AG10803 (cell line): Measurements from ENCODE around the gene FIGLA.

Experiments
- DNase-seq: peaks from one replicate; pipeline ENCODE4 v3.0.0; 2010; ENCODE audit warnings: low read depth
- H3K4me3 ChIP-seq: 2 replicates; pipeline ENCODE4 v1.5.1; 2011; ENCODE audit warnings: mild to moderate bottlenecking, low read length, control low read depth
- CTCF ChIP-seq: conservative IDR thresholded peaks from 2 replicates; pipeline ENCODE4 v1.5.1; 2011; ENCODE audit warnings: mild to moderate bottlenecking, low read length, control low read depth, inconsistent platforms

FIGLA gene

GRCh38 chr2:70753902-70754301 is 36.5 kb downstream of the FIGLA start:
- no peak for TF ChIP-seq CTCF
- no peak overlapping the region for H3K4me3 ChIP-seq
- no peak for DNase-seq

GRCh38 chr2:70753031-70753430 is 37.4 kb downstream of the FIGLA start:
- DNase-seq, result no peak
- no peak overlapping the region for H3K4me3 ChIP-seq
- no peak for TF ChIP-seq CTCF

GRCh38 chr2:70752396-70752795 is 38.0 kb downstream of the FIGLA start:
- H3K4me3 ChIP-seq, result no peak overlapping the region
- DNase-seq, result no peak
- no peak for TF ChIP-seq CTCF

- DNase-seq, result no peak
- no peak for TF ChIP-seq CTCF
- no peak overlapping the region for H3K4me3 ChIP-seq
Measured at GRCh38 chr2:70751881-70752280, 38.6 kb downstream of the FIGLA start.

GRCh38 chr2:70750320-70750719 is 40.1 kb downstream of the FIGLA start:
- no peak for DNase-seq
- TF ChIP-seq CTCF, result no peak

GRCh38 chr2:70748002-70748784 is 42.2 kb downstream of the FIGLA start:
- H3K4me3 ChIP-seq, result no peak overlapping the region
- TF ChIP-seq CTCF, result no peak
- DNase-seq, result no peak

More at GRCh38 chr2:70750320-70750719, 40.1 kb downstream of the FIGLA start:
- no peak overlapping the region for H3K4me3 ChIP-seq

- DNase-seq, result no peak
- TF ChIP-seq CTCF, result no peak
- H3K4me3 ChIP-seq, result no peak overlapping the region
Measured at GRCh38 chr2:70747284-70747683, 43.2 kb downstream of the FIGLA start.
